Ishikawa (cell line): ENCODE results near the gene DPYD.

Source experiments
- CEBPB ChIP-seq: IDR thresholded peaks from 2 replicates; pipeline ENCODE4 v1.6.1; 2012
- CREB1 ChIP-seq: IDR thresholded peaks from 2 replicates; pipeline ENCODE4 v1.6.1; 2012; ENCODE audit warnings: low read depth
- EGR1 ChIP-seq: IDR thresholded peaks from 2 replicates; pipeline ENCODE4 v1.6.1; 2012
- EP300 ChIP-seq: IDR thresholded peaks from 2 replicates; pipeline ENCODE4 v1.6.1; 2012; ENCODE audit warnings: borderline replicate concordance
- FOXM1 ChIP-seq: IDR thresholded peaks from 2 replicates; pipeline ENCODE4 v1.6.1; 2012; ENCODE audit warnings: low read depth, borderline replicate concordance
- MAX ChIP-seq: IDR thresholded peaks from 2 replicates; pipeline ENCODE4 v1.6.1; 2012
- NFIC ChIP-seq: IDR thresholded peaks from 2 replicates; pipeline ENCODE4 v1.6.1; 2012
- RAD21 ChIP-seq: IDR thresholded peaks from 2 replicates; pipeline ENCODE4 v1.6.1; 2012; ENCODE audit warnings: low read depth
- REST ChIP-seq: IDR thresholded peaks from 2 replicates; pipeline ENCODE4 v1.6.1; 2012; ENCODE audit warnings: low read depth, mild to moderate bottlenecking
- TAF1 ChIP-seq: IDR thresholded peaks from 2 replicates; pipeline ENCODE4 v1.6.1; 2012; ENCODE audit warnings: low read depth, mild to moderate bottlenecking
- TCF12 ChIP-seq: IDR thresholded peaks from 2 replicates; pipeline ENCODE4 v1.6.1; 2012; ENCODE audit warnings: low read depth
- TEAD4 ChIP-seq: IDR thresholded peaks from 2 replicates; pipeline ENCODE4 v1.6.1; 2012
- YY1 ChIP-seq: IDR thresholded peaks from 2 replicates; pipeline ENCODE4 v1.6.1; 2012; ENCODE audit warnings: low read depth
- ZBTB7A ChIP-seq: IDR thresholded peaks from 2 replicates; pipeline ENCODE4 v1.6.1; 2012; ENCODE audit warnings: low read depth
- TF ChIP-seq, protein P1 (sequence below): IDR thresholded peaks from 2 replicates; pipeline ENCODE4 v1.6.1; 2012

The DPYD gene

GRCh38 chr1:97936976-97937375 lies 16.1 kb upstream of the DPYD start:
- TF ChIP-seq REST, result no peak
- TF ChIP-seq MAX, result no peak
- TF ChIP-seq TEAD4, result no peak
- TF ChIP-seq YY1, result no peak
- no peak for TF ChIP-seq TAF1
- no peak for TF ChIP-seq TCF12
- TF ChIP-seq EP300, result no peak
- TF ChIP-seq EGR1, result no peak
- no peak for TF ChIP-seq ZBTB7A
- TF ChIP-seq NFIC, result no peak
- TF ChIP-seq FOXM1, result no peak
- TF ChIP-seq RAD21, result no peak
- TF ChIP-seq, protein P1, sequence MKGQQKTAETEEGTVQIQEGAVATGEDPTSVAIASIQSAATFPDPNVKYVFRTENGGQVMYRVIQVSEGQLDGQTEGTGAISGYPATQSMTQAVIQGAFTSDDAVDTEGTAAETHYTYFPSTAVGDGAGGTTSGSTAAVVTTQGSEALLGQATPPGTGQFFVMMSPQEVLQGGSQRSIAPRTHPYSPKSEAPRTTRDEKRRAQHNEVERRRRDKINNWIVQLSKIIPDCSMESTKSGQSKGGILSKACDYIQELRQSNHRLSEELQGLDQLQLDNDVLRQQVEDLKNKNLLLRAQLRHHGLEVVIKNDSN, result no peak

- no peak for TF ChIP-seq RAD21
- no peak for TF ChIP-seq TAF1
Measured at GRCh38 chr1:97934491-97934890, 13.7 kb upstream of the DPYD start.

DNA sequence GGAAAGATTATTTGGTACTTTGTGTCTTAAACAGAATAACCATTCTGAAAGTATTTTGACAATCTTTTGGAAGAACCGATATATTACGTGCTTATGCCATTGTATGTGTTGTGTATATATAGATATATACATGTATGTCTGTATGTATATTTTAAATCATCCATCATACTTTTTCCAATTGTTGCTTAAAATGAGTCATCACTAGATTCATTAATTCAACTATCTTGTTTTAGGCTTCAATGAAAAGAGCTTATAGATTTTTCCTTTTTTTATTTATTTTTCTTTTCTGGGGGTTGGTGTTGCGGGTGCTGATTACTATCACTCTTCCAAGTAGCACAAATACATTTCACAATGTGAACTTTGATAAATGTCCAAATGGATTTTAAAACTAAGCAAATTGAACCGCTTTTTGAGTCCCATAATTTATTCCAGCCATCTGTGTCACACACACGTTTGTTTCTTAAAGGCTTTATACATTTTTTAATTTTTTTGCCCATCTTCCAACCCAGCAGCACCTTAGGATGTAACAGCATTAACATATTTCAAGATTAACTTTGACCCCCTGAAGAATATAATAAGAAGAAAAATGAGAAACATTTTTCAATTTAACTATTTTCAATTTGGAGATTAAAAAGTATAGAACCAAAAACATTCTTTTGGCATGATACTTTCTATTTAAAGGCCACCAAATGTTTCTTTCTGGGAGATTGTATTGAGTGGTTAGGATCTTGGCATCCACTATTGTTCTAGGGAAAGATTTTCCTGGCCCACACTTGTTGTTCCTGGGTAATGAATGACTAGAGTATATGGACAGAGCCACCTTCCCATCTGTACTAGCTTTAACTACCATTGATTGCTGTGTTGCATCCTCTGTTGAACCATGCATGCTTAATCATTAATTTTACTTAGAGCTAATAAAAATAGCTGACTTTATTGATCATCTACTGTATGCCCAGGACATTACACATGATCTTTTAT lies 9.3 kb upstream of the DPYD start:
- TF ChIP-seq EGR1 (no peak), MAX (no peak), ZBTB7A (no peak), CREB1 (no peak), CEBPB (no peak), NFIC (no peak), TCF12 (no peak), FOXM1 (no peak), REST (no peak), EP300 (no peak)
- TF ChIP-seq, protein P1, result no peak

- TF ChIP-seq MAX (no peak), ZBTB7A (no peak), YY1 (no peak), TEAD4 (no peak), CREB1 (no peak), FOXM1 (no peak), REST (no peak), CEBPB (no peak), RAD21 (no peak), EP300 (no peak), TAF1 (no peak), NFIC (no peak), EGR1 (no peak), TCF12 (no peak)
- TF ChIP-seq, protein P1, result no peak
Measured at GRCh38 chr1:97926017-97926708, 5.3 kb upstream of the DPYD start.
